ENCODE measurements around the gene TMCO4. TPM values are rescaled to one million over a fixed set of nuclear protein-coding genes. Genes with fewer than 3 reads are reported as not detected.

TMCO4 gene
- total RNA-seq, 4 donors from 2014 or later = 22.5 to 26.2 (median 23.8) TPM

DNA sequence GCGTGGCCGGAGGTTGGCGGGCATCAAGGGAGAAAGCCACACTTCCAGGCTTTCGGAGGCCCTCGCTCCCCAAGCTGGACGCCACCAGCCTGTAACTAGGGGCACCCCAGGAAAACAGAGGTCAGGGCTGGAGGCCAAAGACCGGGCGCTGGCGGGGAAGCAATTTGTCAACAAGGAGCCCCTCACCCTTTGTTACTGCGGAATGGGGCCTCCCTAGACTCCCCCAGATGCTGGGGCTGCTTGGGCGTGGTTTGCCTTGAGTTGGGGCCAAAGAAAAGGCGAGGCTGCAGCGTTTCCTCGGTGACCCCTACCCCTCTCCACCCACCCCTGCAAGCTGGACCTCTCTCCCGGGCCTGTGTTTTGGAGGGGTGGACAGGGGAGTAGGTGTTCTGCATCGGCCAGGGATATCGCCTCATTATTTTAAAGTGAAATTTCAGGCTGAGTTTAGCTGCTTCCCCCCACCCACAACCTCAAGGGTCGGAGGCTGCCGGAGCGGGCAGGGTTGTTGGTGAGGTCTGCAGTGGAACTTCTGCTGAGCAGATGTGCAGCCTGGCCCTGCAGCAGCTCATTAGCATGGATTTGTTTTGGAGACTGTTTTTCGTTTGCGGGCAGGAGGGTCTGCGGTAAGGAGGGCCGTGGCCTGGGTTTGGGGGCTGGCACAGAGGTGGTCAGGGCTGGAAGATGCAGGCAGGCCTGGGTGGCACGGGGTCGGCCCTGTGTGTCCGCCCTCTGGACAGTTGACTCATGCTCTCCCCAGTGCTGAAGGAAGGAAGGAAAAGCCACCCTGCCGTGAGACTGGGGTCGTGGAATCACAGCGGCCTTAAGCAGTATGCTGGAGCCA, 154.1 kb downstream of the TMCO4 start:
- TF ChIP-seq CTCF (IDR thresholded peaks at IDR 0.05; ENCODE audit: low read depth) = no peak

- TF ChIP-seq CTCF (IDR thresholded peaks at IDR 0.05; ENCODE audit: low read depth) = no peak
These were observed 154.9 kb downstream of the TMCO4 start for GRCh38 chr1:19644681-19645410.

- TF ChIP-seq CTCF (IDR thresholded peaks at IDR 0.05; ENCODE audit: low read depth) = no peak
These were observed 155.4 kb downstream of the TMCO4 start for GRCh38 chr1:19644395-19644680.

DNA sequence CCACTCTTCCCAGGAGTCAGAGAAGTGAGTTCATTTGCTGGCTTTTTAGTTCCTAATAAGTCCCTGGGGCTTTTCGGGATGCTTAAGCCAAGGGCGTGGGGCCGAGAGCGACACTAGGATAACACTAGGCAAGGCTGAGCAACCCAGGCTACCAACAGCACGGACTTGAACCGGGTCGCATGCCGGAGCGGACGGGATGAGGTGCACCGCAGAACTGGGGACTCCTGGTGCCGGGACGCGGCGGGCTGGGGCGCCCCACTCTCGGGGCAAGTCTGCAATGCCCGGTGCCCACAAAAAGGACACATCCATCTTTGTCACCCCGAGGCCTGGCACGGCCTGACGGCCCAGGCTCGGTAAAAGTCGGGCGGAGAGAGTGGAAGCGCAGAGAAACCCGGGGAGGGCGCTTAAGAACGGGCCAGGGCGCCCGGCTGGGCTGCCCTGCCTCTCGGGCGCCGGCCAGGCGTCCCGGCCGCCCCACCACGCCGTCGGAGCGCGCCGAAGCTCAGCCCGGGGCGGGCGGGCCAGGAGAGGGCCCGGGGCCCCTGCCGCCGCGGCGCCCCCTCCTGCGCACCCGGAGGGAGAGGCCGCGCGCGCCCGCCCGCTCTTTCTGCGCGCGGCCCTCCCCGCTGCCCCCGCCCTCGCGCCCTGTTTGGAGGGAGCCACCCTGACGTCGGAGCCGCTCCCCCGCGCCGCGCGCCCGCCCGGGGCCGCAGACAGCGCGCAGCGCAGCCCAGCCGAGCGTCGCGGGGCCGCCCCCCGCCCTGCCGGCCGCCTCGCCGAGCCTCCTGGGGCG, 155.9 kb downstream of the TMCO4 start, which contains the start of gene NBL1:
TSS of gene NBL1 (plus strand) at position 710 of the 793 bp plus-strand sequence. CDS start 10,720 bp downstream, outside the sequence.
- no peak for TF ChIP-seq CTCF (IDR thresholded peaks at IDR 0.05; ENCODE audit: low read depth)

DNA sequence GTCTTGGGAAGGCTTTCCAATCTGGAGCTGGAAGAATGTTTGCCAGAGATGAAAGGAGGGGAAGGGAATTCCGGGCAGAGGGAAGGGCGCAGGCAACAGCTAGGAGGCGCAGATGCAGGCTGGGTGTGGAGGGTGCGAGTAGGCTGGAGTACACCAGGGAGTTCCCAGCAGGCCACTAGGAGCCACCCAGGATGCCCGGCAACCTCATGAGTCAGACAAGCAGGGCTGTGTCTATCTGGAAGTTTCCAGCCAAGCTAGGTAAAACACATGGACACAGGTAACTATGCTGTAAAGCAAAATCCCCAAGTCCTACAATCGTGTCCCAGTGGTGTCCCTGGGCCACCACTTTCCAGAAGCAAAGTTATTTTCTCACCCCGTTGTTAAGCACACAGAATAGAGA, 156.6 kb downstream of the TMCO4 start:
- TF ChIP-seq CTCF (IDR thresholded peaks at IDR 0.05; ENCODE audit: low read depth) = no peak

DNA sequence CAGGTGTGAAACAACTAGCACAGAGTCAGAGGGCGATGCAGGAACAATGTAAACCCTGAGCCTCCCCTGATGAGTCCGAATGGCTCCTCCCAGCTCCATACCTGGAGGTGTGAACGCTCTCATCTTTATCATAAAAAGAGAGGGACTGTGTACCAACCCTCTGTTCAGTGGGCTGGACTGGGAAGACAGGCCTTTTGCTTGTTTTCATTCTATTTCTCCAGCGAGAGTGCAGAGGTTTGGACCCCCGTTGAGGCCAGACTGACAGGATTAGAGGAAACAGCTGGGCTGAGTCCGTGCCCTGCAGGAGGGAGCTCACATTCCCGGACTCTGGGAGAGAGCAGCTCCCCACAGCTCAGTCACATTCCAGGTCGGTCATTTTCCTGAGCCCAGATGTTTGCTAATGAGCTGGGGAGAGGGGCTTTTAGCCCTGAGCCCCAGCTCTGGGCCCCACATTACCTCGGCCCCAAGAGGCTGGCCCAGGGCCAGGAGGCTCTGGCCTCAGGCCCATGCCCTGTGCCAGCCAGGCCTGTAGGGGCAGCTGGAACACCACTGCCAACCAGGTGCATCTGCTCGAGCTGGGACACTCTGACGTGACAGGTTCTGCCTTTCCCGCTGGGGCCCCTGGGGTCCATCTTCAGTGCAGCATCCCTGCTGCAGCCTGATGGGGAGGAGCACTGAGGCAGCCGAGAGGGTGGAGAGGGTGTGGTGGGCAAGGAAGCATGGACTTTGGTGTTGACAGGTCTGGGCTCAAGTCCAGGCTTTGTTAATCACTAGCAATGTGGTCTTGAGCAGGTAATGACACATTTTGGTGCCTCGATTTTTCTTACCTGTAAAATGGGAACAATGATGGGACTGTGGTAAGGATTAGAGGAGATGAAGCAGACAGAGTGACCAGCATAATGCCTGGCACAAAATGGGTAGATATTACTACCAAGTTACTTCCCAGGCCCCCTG, 159.1 kb downstream of the TMCO4 start:
- TF ChIP-seq CTCF (IDR thresholded peaks at IDR 0.05; ENCODE audit: low read depth) = no peak

Measured in subcutaneous adipose tissue (tissue), 4 donors.